ENCODE data around the gene FRS3. TPM values are rescaled to one million over a fixed set of nuclear protein-coding genes. Genes with fewer than 3 reads are reported as not detected.
A peak's percentile ranks its signal among the peaks of the same experiment; 100 is the strongest.
"Not testable (repeated sequence)": the region's sequence is repeated elsewhere in the genome, so short reads cannot be mapped to it uniquely, and the experiment has no call there.

FRS3 gene, protein sequence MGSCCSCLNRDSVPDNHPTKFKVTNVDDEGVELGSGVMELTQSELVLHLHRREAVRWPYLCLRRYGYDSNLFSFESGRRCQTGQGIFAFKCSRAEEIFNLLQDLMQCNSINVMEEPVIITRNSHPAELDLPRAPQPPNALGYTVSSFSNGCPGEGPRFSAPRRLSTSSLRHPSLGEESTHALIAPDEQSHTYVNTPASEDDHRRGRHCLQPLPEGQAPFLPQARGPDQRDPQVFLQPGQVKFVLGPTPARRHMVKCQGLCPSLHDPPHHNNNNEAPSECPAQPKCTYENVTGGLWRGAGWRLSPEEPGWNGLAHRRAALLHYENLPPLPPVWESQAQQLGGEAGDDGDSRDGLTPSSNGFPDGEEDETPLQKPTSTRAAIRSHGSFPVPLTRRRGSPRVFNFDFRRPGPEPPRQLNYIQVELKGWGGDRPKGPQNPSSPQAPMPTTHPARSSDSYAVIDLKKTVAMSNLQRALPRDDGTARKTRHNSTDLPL
- 1 to 10 TPM; 4.0 to 4.2 TPM for total RNA-seq
- long read RNA-seq, donor 1, partial matches to known transcripts = 1 of 3 reads
- long read RNA-seq, donor 1, other reads (novel, unspliced or antisense) = 2 of 3 reads
- long read RNA-seq, donor 2, partial matches to known transcripts = 0 of 1 reads
- long read RNA-seq, donor 2, other reads (novel, unspliced or antisense) = 1 of 1 reads

- intact Hi-C loops (cut with DNase I) = loop anchor here (1.0 to 10.0 kb wide), 3 partner anchors 155 to 264 kb away; no protein-coding TSS in a partner anchor
- DNase-seq (ENCODE audit: low spot score) = peak; percentile 99
Measured at GRCh38 chr6:41779788-41780550, at the start of gene FRS3. Gene FRS3 (minus strand): TSS chr6:41779900. CDS start chr6:41776987, 2,913 bp downstream.

- DNase-seq (ENCODE audit: low spot score) = no peak
- intact Hi-C loops (cut with DNase I) = no loop called here
Measured at GRCh38 chr6:41826343-41827022, 46.8 kb upstream of the FRS3 start.

DNA sequence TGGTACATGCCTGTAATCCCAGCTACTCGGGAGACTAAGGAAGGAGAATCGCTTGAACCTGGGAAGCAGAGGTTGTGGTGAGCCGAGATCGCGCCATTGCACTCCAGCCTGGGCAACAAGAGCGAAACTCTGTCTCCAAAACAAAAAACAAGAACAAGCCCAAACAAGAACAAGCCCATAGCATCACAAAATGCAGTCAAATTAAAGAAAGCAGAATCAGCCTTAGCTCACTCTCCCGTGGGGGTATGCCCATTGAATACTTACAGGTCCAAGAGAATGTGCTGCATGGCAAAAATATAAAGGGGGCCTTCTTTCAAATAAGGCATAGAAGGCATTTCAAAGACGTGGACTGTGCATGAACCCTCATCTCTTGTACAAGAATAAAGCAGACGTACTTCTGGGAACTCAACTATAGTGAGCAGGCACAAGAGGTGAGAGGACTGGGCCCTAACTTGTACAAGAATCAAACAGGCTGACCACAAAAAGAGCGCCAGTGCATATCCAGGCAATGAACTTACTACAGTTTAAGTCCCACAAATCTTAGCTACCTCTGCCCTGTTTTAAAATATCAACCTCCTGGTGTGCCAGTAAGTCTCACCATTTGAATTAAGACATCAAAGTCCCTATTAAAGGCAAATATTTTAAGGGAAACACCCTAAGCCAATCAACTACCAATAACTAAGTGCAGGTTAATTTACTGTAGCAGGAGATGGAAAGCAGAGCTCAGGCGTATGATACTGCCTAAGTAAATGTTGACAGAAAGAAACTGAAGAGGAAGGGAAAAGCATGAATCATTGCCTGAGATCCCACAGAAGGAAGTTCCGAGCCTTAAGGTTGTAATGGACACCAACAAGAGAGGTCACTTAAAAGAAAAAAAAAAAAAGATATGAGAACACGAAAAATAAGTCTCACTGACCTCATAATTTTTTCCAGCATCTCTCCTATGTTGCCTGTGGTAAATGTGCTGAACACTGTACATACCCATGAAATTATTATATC is 45.2 kb upstream of the FRS3 start:
- intact Hi-C loops (cut with DNase I) = no loop called here

GRCh38 chr6:41823178-41823577 is 43.5 kb upstream of the FRS3 start:
- no peak for DNase-seq (ENCODE audit: low spot score)
- intact Hi-C loops (cut with DNase I) = no loop called here

More for the DNA sequence above, 45.2 kb upstream of the FRS3 start:
- DNase-seq (ENCODE audit: low spot score) = no peak

GRCh38 chr6:41822021-41822420 is 42.3 kb upstream of the FRS3 start:
- no peak for DNase-seq (ENCODE audit: low spot score)
- intact Hi-C loops (cut with DNase I) = no loop called here

- intact Hi-C loops (cut with DNase I) = no loop called here
Measured at GRCh38 chr6:41821266-41821665, 41.6 kb upstream of the FRS3 start.

DNA sequence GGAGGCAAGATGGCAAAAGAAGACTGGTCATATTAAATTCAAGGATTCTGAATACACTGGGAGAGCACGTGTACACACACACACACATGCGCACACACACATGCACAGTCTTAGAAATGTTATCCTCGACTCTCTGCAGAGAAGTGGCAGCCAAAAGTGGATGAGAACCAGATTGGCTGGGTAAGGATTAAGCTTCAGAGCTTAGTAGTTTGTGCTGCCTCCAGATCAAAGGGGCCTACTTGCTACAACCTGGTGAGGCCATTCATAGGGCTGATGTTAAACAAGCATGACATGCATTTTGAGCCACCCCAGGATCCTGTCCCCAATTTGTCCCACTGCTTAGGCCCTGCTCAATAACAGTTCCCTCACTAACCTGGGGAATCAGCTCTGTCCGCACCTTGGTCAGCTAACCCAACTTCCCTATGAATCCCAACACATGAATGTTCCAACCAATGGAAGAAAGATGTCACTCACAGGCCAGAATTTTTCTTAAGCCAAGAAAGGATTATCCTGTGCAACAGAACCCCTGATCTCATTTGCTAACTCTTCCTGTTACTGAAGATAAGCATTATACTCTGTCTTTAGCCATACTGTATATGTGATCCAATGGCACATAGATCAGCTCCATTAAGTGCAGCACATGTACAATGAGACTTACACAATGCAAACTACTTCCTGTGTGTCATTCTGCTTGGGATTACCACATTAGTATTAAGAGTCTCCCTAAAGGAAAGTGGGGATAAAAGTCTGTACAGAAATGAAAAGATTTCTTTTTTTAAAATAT is 38.8 kb upstream of the FRS3 start:
- intact Hi-C loops (cut with DNase I) = no loop called here
- no peak for DNase-seq (ENCODE audit: low spot score)

More at GRCh38 chr6:41821266-41821665, 41.6 kb upstream of the FRS3 start:
- no peak for DNase-seq (ENCODE audit: low spot score)

DNA sequence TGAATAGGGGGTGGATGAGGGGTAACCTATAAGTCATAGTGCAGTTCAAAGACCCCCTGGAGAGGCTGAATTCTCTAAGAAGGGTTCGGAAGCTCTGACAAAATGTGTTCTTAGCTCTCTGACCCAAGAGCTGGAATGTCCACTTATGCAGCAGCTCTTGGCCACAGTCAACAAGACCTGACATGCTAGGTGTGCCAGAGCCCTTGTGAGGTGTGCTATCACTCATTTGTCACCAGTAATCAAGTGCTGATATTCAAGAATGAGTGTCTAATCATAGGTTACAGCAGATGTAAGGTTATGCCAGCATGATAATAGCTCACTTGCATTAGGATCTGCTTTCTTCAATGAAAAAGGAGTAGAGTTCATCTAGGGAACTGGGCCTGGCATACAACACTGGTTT is 35.9 kb upstream of the FRS3 start:
- DNase-seq (ENCODE audit: low spot score) = no peak
- intact Hi-C loops (cut with DNase I) = no loop called here

DNA sequence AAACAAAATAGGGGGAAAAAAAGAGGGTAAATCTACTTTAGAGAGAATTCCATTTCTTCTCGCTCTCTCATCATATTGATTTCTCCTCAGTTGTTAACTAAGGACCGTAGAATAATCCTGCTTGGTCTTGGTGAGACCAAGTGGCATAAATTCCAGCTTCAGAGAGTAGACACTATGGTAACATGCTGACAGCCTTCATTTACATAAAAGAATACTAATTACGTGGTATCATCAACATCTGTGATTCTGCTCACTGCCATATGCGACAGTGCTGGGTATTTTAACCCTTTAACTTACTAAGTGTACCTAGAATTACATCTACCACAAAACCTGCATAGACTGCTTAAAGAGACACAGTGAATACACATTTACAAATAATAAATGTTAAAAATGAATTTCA is 34.9 kb upstream of the FRS3 start:
- intact Hi-C loops (cut with DNase I) = no loop called here
- DNase-seq (ENCODE audit: low spot score) = no peak

- intact Hi-C loops (cut with DNase I) = no loop called here
- DNase-seq (ENCODE audit: low spot score) = no peak
Measured at GRCh38 chr6:41813956-41814355, 34.3 kb upstream of the FRS3 start.

DNA sequence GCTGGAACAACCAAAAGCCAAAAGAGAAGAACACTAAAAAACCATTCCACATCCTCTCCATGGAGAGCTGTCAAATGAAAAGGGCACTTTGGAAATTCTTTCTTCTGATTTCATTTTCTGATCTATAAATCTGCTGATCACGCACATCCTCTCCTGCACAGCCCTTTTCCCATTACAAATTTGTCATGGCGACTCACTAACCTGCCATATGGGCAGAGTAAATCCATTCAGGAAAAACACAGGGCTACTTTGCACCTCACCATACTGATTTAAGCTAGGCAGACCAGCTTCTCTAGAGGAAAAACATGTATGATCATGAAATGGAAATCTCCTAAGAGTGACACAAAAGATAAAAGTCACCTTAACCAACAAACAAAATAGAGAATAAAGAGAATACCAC is 33.8 kb upstream of the FRS3 start:
- intact Hi-C loops (cut with DNase I) = no loop called here
- DNase-seq (ENCODE audit: low spot score) = no peak

DNA sequence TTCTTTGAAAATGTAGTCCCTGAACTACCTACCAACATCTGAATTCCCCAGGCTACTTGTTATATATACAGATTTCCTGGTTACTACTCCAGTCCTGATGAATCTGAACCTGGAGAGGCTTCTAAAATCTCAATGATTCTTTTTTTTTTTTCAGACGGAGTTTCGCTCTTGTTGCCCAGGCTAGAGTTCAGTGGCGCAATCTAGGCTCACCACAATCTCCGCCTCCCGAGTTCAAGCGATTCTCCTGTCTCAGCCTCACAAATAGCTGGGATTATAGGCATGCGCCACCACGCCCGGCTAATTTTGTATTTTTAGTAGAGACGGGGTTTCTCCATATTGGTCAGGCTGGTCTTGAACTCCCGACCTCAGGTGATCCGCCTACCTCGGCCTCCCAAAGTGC is 32.2 kb upstream of the FRS3 start:
- DNase-seq (ENCODE audit: low spot score); intact Hi-C loops (cut with DNase I): not testable (repeated sequence)

DNA sequence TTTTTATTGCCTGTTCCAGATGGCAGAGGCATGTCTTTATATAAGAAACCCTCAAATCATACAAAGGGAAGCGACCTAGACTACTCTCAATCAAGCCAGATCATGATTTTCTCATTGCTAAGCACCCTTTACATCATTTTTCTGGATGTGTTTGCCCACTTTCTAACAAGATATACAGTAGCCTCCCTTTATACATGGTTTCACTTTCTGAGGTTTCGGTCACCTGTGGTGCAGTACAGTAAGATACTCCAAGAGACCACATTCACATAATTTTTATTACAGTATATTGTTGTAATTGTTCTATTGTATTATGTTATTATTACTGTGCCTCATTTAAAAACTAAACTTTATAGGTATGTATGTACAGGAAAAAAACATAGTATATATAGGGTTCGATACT is 31.4 kb upstream of the FRS3 start:
- intact Hi-C loops (cut with DNase I) = no loop called here
- no peak for DNase-seq (ENCODE audit: low spot score)

- no peak for DNase-seq (ENCODE audit: low spot score)
- intact Hi-C loops (cut with DNase I) = loop anchor here in 1 of 2 donors (2.0 kb wide), 1 partner anchor 31 kb away; no protein-coding TSS in a partner anchor
Measured at GRCh38 chr6:41805830-41806774, 26.4 kb upstream of the FRS3 start.

GRCh38 chr6:41801380-41801779 is 21.7 kb upstream of the FRS3 start:
- intact Hi-C loops (cut with DNase I) = no loop called here

DNA sequence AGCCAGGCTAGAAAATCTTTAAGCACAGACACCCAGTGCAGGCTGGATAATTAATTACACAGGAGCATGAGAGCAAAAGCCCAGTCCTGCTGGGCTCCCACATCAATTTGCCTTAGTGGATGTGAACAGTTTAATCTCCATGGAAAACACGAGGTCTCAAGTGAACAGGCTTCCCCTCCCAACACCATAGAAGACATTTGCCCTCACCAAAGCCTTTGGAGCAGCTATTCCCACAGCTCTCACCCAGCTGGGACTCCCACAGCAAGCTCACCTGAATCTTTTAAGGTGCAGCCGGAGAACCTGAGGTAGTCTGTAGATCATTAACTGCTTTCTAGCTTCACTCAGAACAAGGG is 19.8 kb upstream of the FRS3 start:
- intact Hi-C loops (cut with DNase I) = no loop called here
- no peak for DNase-seq (ENCODE audit: low spot score)

More at GRCh38 chr6:41801380-41801779, 21.7 kb upstream of the FRS3 start:
- DNase-seq (ENCODE audit: low spot score) = no peak

Measured in posterior vena cava (tissue), 2 donors.